HG03378 (cell line): Measurements from ENCODE around the gene ALDH1A3.

ENCODE experiments used
- ATAC-seq: cut with Tn5 transposase; IDR thresholded peaks from one replicate; pipeline ENCODE4 v1.9.1; 2021; ENCODE audit warnings: mild to moderate bottlenecking, moderate library complexity; ENCODE audit not compliant: unreplicated experiment

The ALDH1A3 gene

DNA sequence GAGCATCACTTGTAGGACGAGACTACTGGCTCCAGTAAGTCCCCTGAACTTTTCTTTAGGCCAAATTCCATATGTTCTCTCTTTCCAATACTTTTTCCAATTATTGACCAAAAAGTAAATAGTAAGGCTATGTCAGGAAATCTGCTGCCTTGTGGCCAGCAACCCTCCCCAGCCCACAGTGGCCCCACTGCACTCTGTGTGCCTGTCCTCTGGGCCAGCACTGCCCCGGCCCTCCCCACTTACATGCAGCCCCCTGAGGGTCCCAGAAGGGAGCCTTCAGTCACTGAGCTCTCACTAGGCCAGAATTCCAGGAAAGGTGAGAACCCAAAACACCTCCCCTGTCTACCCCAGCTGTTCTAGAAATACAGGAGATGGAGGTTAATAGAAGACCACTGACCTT, 21.3 kb upstream of the ALDH1A3 start:
- ATAC-seq = no peak

- no peak for ATAC-seq
These were observed 19.4 kb upstream of the ALDH1A3 start for GRCh38 chr15:100859970-100860828.

- no peak for ATAC-seq
These were observed 18.7 kb upstream of the ALDH1A3 start for GRCh38 chr15:100860829-100861510.

DNA sequence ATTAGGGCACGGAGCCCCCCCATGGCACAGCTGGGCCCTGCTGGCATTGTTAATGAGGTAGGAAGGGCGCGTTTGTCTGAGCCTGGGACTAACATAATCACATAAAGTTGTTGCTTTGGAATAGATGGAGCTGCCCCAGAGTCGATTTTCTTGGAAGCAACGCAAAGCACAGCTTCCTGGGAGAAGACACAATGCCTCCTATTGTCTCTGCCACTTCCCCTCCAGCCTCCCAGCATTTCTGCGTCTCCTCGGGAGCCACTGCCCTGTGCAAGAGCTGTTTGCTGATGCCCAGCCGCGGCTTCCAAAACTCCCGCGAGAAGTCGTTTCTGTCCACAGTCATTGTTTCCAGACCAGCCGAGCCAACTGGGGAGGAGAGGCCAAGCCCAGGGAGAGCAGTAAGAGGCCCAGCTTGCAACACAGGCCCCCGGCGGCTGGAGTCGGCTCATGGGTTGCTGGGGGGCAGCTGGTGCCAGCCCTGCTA, 18.1 kb upstream of the ALDH1A3 start:
- no peak for ATAC-seq

GRCh38 chr15:100862162-100862561, 17.5 kb upstream of the ALDH1A3 start:
- no peak for ATAC-seq

DNA sequence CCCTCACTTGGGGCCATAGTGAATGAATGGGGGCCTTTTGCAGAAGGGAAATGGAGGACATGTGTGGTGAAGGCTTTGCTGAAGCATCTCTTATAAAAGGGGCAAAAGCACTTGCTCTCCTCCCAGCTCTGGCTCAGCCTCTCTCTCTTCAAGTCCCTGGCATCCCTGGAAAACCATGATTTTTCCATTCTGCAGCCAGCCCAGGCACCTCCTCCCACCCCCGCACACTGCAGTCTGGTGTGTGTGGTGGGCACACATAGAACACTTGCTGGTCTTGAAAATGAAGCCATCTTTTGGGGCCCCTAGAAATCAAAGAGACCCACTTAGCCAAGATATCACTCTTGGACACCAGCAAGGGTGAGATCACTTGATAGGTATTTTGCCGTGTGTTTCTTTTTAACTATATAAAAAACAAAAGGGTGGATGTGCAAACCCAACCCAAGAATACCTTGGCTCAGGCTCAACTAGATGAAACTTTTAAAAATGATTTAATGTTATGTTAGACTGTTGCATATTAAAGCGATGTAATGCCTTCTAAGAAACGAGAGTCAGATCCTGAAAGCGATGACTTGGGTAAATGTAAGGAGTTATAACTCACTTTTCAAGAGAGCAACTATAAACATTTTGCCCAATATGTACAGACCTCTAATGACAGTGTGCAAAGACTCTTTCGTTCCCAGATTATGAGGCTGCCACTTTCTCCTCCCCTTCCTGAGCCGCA, 16.4 kb upstream of the ALDH1A3 start:
- ATAC-seq = no peak

DNA sequence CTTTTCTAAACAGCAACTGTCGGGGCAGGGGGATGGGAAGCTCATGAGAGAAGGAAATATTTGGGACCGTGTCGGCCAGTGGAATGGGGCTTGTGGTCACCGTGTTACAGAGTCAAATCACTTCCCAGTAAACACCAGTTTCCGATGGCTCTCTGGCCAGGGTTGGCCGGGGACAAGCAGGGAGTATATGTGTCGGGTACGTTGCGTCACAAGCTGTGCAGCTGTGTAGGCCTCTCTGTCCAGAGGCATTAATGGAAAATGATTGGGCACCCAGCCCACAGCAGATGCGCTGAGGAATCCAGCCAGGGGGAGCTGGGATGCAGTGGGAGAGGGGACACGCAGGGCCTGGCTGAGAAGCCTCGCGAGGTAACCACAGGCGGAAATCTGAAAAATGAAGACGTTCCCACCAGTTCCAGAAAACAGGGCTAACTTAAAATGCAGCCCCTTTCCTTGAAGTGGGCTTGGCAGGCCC, 15.8 kb upstream of the ALDH1A3 start:
- no peak for ATAC-seq

DNA sequence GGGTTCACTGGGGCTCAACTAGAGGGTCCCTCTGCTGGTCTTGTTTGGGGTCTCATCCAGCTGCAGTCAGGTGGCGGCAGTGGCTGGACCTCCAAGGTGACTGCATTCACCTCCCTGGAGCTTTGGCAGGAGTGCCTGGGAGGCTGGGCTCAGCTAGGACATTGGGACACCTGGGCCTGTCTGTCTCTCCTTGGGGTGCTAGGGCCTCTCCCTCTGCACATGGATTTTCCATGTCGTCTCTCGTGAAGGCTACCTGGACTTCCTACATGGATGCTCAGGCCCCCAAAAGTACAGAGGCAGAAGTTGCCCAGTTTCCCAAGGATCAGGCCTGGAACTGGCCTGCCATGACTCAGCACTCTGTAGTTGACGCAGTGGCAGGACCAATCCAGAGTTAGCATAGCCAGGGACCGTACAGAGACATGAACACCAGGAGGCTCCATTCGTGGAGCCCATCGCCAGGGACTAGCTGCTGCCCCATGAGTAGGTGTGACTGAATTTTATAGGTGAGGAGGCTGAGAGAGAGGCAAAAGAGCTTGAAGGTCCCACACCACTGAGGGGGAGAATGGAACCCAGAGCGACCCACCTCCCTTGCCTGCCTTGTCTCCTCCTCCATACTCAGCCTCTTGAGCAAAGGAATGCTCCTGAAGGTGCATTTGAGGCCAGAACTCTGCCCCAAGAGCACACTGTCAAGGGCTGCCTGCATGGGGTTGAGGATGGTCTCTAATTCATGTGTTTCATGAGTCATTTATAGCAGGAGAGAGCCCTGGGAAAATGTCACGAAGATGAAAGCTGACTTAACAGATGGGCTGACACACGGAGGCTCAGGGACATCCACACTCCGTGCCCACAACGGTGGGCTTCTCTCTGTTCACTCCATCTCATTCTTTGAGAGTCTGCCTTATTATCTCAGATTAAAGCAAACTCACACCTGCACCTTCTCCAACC, 13.0 kb upstream of the ALDH1A3 start:
- no peak for ATAC-seq

DNA sequence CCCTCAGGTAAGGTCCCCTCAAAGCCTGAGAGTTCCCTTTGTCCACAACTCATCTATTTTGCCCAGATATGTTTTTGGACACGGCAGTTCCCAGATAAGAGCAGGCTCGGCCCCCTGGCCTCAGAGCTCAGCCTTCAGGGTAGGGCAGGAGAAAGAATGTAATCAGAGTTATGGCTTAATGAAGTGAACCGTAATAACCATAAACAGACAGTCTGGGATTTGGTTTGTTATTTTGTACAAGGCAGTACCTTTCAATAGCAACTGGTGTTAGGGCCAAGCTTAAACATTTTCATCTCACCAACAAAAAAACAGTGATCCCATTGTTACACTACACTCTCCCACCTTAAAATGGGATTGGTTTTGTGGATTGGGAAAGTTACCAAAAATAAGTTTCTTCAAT, 12.2 kb upstream of the ALDH1A3 start:
- ATAC-seq = no peak

DNA sequence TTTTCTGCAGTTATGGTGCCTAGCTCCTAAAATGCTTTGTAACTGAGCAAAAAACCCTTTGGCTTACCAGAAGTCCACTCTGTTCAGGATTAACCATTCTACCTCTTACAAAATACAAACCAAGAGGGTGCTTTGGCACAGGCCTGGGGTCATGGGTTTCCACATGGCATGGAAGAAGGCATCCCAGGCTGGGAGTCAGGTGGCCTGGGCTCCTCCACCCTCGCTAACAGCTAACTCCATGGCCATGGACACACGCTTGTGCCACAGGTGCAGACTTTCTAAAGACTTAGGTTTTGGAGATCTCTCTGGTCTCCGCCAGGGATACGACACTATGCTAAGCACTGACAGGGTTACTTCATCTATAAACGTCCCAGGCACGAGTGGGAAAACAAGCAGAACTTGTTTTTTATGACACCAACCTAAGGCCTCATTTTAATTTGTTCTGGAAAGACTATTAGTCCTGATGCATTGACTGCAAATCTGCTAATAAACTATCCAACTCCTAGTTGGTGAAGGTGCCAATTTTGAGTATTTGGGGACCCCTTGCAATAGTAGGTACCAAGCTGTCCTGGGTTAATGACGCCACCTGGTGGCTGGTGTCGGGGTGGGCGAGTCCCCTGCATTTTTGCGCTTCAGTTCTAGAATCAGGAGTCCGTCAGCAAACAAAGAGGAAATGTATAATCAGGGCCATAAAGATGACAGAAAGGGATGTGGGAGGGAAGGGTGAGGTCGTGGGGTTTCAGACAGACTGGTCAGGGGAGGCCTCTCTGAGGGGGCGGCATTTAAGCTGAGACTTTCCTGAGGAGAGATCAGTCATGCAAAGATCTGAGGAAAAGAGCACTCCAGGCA, 10.3 kb upstream of the ALDH1A3 start:
- ATAC-seq = no peak

DNA sequence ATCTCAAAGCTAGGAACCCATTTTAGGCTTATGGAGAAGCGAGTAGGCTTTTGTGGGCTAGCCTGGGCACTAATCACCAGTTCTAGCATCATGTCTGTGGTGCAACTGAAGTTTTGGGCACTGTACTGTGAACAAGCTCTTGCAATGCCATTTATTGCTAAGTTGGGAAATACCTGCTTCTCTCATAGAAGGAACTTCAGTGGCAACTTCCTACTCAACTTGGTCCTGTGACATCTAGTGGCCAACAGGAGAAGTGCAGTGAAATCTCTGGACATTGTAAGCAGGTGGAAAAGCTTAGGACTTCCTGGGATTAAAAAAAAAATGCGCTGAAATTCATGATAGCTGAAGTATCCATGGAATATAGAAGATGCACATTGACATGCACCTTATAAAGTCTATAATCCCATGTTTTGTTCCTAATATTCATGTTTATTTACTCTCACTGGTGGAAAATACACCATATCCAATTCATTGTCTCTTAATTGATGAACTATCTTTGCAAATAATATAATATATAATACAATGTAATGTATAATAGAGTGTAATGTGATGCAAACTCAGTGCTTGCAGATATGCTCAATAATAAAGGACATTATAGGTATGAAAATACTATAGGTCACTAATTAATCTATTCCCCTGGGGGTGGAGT, 6.5 kb upstream of the ALDH1A3 start:
- no peak for ATAC-seq

- no peak for ATAC-seq
These were observed 4.1 kb upstream of the ALDH1A3 start for GRCh38 chr15:100875495-100875894.

DNA sequence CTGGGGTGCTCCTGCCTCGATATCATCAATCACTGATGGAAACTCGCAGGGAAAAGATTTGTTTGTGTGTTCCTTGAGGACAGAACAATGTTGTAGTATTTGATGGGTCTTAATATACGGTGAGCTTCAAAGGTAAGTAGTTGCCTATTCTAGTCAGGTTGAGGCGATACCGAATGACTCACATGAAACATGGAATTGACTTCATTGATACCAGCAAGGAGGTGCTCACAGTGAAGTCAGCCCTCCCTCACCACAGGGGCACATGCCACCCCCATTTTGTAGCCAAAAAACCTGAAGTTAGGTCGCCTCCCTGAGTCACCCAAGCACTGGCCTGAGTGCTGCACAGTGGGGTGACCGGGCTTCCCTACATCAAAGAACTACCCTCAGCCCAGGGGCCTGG, 3.7 kb upstream of the ALDH1A3 start:
- ATAC-seq = no peak

- no peak for ATAC-seq
These were observed 2.1 kb upstream of the ALDH1A3 start for GRCh38 chr15:100877551-100877950.

- no peak for ATAC-seq
These were observed 1.5 kb upstream of the ALDH1A3 start for GRCh38 chr15:100878130-100878529.

- no peak for ATAC-seq
These were observed 983 bp upstream of the ALDH1A3 start for GRCh38 chr15:100878648-100879047.

DNA sequence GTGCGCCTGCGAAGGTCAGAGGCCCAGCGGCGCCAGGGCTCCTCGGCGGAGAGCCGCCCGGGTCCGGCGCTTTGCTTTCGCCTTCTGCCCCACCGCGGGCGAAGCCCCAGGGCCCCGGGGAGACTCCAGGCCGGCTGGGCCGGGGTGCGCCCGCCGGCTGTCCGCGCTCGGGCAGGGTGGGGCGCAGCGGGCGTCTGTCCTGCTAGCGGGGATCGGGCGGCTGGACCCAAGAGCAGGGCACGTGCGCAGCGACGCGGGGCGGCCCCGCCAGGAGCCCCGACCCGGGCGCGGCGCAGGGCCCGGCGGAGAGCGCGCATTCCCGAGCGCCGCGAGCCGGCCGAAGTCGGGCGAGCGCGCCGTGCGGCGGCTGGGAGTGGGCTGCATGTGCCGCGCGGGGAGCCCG, 569 bp upstream of the ALDH1A3 start:
- ATAC-seq = no peak

DNA sequence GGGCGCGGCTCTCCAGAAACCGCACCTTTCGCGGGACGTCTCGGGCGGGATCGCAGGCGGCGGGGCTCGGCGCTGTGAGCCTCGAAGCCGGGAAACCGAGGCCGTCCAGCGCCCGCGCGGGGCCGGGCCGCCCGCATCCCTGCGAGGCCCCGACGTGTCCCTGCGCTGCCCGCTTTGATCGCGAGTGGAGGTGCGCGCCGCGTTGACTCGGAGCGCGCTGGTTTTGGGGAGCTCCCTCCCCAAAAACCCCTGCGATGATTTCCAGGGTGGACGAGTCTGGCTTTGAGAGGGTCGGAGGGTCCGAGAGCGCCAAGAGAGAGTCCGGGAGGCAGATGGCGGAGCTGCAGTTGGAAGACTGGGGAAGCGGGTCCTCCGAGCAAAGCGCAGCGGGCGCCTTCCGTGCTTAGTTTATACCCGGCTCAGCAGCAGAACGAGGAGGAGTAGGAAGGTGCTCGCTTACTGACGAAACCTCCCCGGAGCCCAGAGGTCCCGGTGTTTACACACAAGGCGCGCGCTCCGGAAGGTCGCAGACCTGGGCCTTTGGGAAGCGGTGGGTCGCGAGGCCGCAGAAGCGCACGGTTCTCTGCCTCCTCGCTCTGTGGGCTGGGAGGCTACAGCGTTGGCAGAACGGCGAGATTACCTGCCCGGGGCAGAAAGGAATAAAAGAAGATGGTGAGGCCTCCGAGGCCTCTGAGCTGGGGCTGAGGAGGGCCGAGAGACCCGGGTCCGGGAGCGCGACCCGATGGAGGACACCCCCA, 687 bp downstream of the ALDH1A3 start:
- no peak for ATAC-seq
